Kidney capillary endothelial cell (primary cell): ENCODE measurements around the gene CELSR1.

Experiments used
- DNase-seq: peaks from one replicate; pipeline ENCODE4 v3.0.0-alpha.2; 2018; ENCODE audit warnings: low spot score

The CELSR1 gene

GRCh38 chr22:46458525-46458924 is 78.9 kb downstream of the CELSR1 start:
- DNase-seq = no peak

GRCh38 chr22:46457502-46458488 is 79.6 kb downstream of the CELSR1 start:
- DNase-seq = no peak

GRCh38 chr22:46456818-46457163 is 80.6 kb downstream of the CELSR1 start:
- no peak for DNase-seq

- DNase-seq = no peak
Measured at GRCh38 chr22:46455446-46455845, 82.0 kb downstream of the CELSR1 start.

GRCh38 chr22:46454504-46455269 is 82.7 kb downstream of the CELSR1 start:
- DNase-seq = no peak

GRCh38 chr22:46453829-46454503 is 83.5 kb downstream of the CELSR1 start:
- DNase-seq = no peak

- no peak for DNase-seq
Measured at GRCh38 chr22:46453006-46453828, 84.2 kb downstream of the CELSR1 start.

DNA sequence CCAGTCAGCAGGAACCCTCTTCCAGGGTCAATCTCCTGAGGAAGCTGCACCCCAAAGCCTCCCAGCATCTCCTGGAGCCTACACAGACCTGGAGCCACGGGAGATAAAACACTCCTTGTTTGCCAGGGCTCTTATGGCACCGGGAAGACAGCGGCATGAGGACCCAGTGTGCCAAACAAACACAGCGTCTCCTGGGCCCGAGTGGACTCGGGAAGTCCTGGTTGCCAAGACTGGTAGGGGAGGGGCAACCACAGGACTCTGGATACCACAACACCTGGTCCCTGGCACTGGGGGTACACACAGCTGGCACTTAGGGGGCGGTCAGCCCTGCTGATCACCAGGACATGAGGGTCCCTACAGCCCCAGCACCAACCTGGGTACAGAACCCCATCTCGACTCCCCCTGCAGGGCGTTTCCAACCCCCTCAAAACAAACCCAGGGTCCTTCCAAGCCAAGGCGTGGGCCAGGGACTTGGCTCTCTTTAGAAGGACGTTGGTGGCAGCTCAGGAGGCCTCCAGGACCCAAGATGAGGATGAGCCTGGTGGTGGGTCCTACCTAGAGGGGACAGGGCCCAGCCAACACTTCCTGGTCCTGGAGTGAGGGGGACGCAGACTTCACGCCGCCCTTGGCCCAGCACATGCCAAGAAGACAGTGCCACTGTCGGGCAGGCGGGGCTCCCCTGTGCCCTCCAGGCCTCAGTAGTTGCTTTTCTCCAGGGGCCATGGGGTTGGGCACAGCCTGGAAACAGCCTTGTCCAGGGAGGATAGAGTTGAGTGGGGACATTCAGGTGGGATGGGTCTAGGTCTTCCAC is 85.0 kb downstream of the CELSR1 start:
- no peak for DNase-seq

- no peak for DNase-seq
Measured at GRCh38 chr22:46451741-46452140, 85.7 kb downstream of the CELSR1 start.

DNA sequence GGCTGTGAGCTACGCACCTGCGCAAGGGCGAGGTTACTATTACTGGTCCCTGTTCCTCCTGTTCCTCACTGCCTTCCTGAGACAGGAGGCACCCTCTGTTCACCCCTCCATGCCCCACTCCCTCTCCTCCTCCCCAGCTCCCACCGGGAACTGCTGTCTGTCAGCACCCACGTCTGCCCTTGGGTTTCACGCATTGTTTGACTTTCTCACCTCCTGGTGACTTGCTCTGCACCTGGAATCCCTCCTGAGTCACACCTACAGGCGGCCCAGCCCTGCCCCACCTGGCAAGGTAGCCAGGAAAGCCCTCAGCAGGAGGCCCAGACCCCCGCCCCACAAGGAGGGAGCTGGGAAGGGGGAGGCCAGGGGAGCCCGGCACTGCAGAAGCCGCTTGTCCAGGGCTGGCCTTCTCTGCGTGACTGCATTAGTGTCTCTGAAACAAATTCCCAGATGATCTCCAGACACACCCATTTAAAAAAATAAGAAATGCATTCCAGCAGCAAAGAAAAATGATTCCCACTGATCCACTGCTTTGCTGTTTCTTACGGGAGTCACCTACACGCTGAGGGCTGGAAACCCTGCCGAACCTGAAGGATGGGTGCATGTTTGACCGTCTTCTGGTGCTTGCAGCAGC is 86.4 kb downstream of the CELSR1 start:
- DNase-seq = no peak

- no peak for DNase-seq
Measured at GRCh38 chr22:46449974-46450745, 87.3 kb downstream of the CELSR1 start.

DNA sequence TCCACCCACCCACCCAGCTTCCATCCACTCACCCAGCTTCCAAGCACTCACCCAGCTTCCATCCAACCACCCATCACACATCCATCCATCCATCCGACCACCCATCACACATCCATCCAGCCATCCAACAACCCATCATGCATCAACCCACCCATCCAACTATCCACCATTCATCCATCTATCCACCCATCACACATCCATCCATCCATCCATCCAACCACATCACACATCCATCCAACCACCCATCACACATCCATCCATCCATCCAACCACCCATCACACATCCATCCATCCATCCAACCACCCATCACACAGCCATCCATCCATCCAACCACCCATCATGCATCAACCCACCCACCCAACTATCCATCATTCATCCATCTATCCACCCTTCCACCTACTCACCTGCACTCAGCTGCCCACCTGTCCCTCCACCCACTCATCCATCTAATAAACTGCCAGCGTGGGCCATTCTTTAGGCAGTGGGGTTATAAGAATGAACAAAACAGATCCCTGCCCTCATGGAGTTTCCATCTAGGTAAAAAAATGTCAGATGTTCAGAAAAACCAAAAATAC is 88.2 kb downstream of the CELSR1 start:
- no peak for DNase-seq

DNA sequence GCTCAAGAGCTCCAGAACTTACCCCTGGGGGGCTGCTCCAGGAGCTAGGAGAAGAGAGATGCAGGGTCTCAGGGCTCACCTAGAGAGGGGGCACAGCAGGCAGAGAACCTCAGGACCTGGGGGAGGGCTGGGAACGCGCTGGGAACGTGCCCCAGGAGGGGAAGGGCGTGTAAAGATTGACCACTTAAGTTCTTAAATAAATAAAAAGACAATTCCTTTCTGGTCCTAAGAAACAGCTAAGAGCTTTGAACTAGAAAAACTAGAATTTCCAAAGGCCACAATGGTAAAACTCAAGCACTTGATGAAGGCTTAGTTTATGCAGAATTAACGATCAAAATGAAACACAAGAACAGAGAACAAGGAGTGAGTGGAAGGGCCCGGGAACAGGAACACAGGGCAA is 89.1 kb downstream of the CELSR1 start:
- DNase-seq = no peak

GRCh38 chr22:46447906-46448305 is 89.5 kb downstream of the CELSR1 start:
- DNase-seq = no peak

GRCh38 chr22:46446799-46447198 is 90.6 kb downstream of the CELSR1 start:
- DNase-seq = no peak

DNA sequence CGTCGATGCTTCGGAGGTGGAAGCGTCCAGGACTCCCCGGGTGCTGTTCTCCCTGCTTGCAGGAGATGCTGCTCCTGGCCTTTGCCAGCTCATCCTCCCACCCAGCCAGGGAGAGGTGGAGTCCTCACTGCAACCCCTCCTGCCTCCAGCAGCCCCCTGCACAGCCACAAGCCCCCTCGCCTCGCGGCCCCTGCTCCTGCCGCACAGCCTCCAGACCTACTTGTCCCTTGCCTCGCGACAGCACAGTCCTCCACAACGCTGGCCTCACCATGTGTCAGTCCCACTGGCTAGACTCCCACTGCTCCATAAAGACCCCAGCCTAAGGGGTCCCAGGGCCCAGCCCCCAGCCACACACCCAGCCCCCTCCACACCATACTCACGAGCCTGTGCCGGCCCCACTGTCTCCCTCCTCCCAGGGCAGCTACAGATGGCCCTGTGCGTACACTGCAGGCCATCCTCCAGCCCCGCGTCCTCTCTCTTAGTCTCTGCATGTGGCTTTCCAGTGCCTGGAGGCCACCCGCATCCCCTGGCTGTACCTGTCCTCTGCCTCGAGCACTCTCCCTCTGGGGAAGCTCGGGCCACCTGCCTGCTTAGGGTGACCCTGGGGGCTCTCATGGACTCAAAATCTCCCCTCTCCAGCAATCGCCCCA is 91.5 kb downstream of the CELSR1 start:
- DNase-seq = no peak

GRCh38 chr22:46444390-46444854 is 93.0 kb downstream of the CELSR1 start:
- no peak for DNase-seq

- DNase-seq = no peak
Measured at GRCh38 chr22:46443850-46444389, 93.5 kb downstream of the CELSR1 start.
